Loucy (cell line): ENCODE results near the gene BOLA3.

ENCODE experiments used
- H2AFZ ChIP-seq: fragments of 200-600 bp; sonication (generic); 2 replicates; pipeline ENCODE4 v1.6.0; 2016; ENCODE audit warnings: antibody characterized with exemption, mild to moderate bottlenecking, low read length, moderate library complexity
- H3F3A ChIP-seq: fragments of 200-600 bp; 2 replicates; pipeline ENCODE4 v1.6.0; 2016; ENCODE audit warnings: antibody characterized with exemption, low read depth, mild to moderate bottlenecking
- H3K27me3 ChIP-seq: fragments of 200-600 bp; sonication (generic); 2 replicates; pipeline ENCODE4 v1.6.1; 2014; ENCODE audit warnings: low read length, mild to moderate bottlenecking; ENCODE audit not compliant: insufficient read depth, poor library complexity, severe bottlenecking
- H3K36me3 ChIP-seq: fragments of 200-600 bp; sonication (generic); 2 replicates; pipeline ENCODE4 v1.6.1; 2016; ENCODE audit warnings: low read length; ENCODE audit not compliant: insufficient read depth
- H3K4me1 ChIP-seq: fragments of 200-600 bp; sonication (generic); 2 replicates; pipeline ENCODE4 v1.5.1; 2014; ENCODE audit warnings: low read length, mild to moderate bottlenecking; ENCODE audit not compliant: insufficient read depth, poor library complexity, severe bottlenecking
- H3K4me2 ChIP-seq: fragments of 200-600 bp; sonication (generic); 2 replicates; pipeline ENCODE4 v1.6.0; 2014; ENCODE audit warnings: antibody characterized with exemption, low read length, low read depth, mild to moderate bottlenecking; ENCODE audit not compliant: poor library complexity, severe bottlenecking
- H3K4me3 ChIP-seq: fragments of 200-600 bp; sonication (generic); 2 replicates; pipeline ENCODE4 v1.5.1; 2014; ENCODE audit warnings: low read length, mild to moderate bottlenecking, mixed read lengths; ENCODE audit not compliant: poor library complexity, severe bottlenecking
- H3K79me2 ChIP-seq: fragments of 200-600 bp; sonication (generic); 2 replicates; pipeline ENCODE4 v1.6.1; 2014; ENCODE audit warnings: low read length; ENCODE audit not compliant: insufficient read depth
- H3K9ac ChIP-seq: fragments of 200-600 bp; sonication (generic); 2 replicates; pipeline ENCODE4 v1.6.0; 2014; ENCODE audit warnings: mild to moderate bottlenecking, low read depth, low read length, moderate library complexity; ENCODE audit not compliant: poor library complexity, severe bottlenecking
- H3K9me2 ChIP-seq: fragments of 200-600 bp; sonication (generic); replicated peaks from 2 replicates; pipeline ENCODE4 v1.6.1; 2016; ENCODE audit warnings: low read depth, low read length, mixed read lengths
- H3K9me3 ChIP-seq: fragments of 200-600 bp; sonication (generic); 2 replicates; pipeline ENCODE4 v1.6.1; 2014; ENCODE audit warnings: mild to moderate bottlenecking, antibody characterized with exemption, low read length, low read depth; ENCODE audit not compliant: insufficient read depth
- H4K20me1 ChIP-seq: fragments of 200-600 bp; sonication (generic); 2 replicates; pipeline ENCODE4 v1.6.0; 2014; ENCODE audit warnings: antibody characterized with exemption, low read length, mild to moderate bottlenecking; ENCODE audit not compliant: insufficient read depth, poor library complexity, severe bottlenecking
- EZH2phosphoT487 ChIP-seq: fragments of 200-600 bp; IDR thresholded peaks from 2 replicates; pipeline ENCODE4 v1.6.1; 2018; ENCODE audit warnings: antibody characterized with exemption, mild to moderate bottlenecking, moderate library complexity, borderline replicate concordance
- TF ChIP-seq, protein P1 (sequence below): fragments of 200-600 bp; sonication (generic); conservative IDR thresholded peaks from 2 replicates; pipeline ENCODE4 v1.5.1; 2014; ENCODE audit warnings: mild to moderate bottlenecking, antibody characterized with exemption, low read length

The BOLA3 gene

DNA sequence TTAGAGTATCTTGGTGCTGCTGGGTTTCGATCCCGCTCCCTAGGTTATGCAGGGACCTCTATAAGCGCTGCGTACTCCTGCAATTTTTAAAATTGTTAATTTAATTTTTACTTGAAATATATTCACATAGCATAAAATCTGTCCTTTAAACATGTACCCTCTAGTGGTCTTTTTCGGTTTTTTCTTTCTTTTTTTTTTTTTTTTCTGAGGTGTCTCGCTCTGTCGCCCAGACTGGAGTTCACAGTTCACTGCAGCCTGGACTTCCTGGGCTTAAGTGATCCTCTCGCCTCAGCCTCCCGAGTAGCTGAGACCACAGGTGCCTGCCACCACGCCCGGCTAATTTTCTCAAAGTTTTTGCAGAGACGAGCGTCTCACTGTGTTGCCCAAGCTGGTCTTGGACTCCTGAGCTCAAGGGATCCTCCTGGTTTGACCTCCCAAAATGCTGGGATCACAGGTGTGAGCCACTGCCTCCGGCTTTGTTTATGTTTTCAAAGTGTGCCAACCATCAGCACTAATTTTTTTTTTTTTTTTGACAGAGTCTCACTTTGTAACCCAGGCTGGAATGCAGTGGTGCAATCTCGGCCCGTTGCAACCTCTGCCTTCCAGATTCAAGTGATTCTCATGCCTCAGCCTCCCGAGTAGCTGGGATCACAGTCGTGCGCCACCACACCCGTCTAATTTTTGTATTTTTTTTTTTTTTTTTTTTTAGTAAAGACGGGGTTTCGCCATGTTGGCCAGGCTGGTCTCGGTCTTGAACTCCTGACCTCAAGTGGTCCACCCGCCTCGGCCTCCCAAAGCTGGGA, 31.6 kb upstream of the BOLA3 start:
- Histone ChIP-seq H3K79me2 (peaks cover 43% of the 10 kb centered on the region), H3K4me3 (peak overlapping the region; percentile 92), H4K20me1 (peaks cover 37% of the 10 kb centered on the region), H3K4me1 (peaks cover 27% of the 10 kb centered on the region), H3K9me3 (0 out of 2 replicates have a peak, but pooled peaks cover 6% of the 10 kb centered on the region), H3K9me2 (no peaks in the 10 kb centered on the region), H2AFZ (peak overlapping the region; percentile 28; the same call in 1 of the 2 replicates), H3K4me2 (peak overlapping the region; percentile 74), H3F3A (no peaks in the 10 kb centered on the region), H3K27me3 (no peaks in the 10 kb centered on the region), H3K9ac (peak overlapping the region; percentile 89), H3K36me3 (no peaks in the 10 kb centered on the region)
- TF ChIP-seq EZH2phosphoT487, result no peak
- TF ChIP-seq, protein P1, sequence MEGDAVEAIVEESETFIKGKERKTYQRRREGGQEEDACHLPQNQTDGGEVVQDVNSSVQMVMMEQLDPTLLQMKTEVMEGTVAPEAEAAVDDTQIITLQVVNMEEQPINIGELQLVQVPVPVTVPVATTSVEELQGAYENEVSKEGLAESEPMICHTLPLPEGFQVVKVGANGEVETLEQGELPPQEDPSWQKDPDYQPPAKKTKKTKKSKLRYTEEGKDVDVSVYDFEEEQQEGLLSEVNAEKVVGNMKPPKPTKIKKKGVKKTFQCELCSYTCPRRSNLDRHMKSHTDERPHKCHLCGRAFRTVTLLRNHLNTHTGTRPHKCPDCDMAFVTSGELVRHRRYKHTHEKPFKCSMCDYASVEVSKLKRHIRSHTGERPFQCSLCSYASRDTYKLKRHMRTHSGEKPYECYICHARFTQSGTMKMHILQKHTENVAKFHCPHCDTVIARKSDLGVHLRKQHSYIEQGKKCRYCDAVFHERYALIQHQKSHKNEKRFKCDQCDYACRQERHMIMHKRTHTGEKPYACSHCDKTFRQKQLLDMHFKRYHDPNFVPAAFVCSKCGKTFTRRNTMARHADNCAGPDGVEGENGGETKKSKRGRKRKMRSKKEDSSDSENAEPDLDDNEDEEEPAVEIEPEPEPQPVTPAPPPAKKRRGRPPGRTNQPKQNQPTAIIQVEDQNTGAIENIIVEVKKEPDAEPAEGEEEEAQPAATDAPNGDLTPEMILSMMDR, result peak; percentile 54

DNA sequence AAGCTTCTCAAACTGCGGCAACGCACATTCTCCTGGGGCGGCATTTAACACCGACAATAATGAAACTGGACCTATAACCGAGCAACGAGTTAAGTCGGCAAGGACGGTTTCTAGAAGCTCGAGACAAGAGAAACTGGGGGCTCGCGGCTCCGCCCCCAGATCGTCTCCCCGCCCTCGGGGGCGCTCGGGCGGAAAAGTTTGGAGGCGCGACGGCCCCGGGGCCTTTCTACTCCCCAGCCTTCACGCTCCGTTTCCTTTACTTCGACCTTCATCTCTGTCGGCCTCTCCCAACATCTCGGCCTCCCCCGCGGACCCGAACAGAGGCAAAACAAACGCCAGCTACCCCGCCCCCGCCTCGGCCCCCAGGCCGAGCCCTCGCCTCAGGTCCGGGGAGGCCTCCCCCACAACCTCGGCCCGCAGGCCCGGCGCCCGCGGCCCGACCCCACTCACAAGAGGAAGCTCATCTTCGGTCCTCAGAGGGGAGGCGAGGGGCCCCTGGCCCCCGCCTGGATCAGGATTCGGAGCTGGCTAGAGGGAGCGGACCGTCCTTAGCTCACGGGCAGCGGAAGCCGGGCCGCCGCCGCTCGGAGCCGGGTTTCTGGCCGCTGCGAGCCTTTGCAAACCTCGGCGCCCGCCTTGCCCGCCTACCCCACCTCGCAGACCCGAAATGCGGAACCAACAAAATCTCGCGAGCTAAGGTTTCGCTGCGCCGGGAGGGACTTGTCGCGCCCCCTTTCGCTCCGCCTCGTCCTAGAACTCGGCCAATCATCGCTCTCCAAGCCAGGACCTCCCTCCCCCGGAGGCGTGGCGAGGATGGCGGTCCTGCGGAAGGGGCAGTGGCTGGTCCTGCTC, 30.7 kb upstream of the BOLA3 start, which contains the start of gene MOB1A:
Gene MOB1A, minus strand, starts transcription at position 669 of the 852 bp plus-strand sequence. Its CDS starts 205 bp downstream, at position 464.
- Histone ChIP-seq H3K9ac (peak within 1 kb of the TSS; percentile 89), H4K20me1 (peaks cover 43% of the 10 kb centered on the region), H3F3A (no peaks in the 10 kb centered on the region), H3K36me3 (no peaks in the 10 kb centered on the region), H3K9me3 (0 out of 2 replicates have a peak, but pooled peaks cover 6% of the 10 kb centered on the region), H3K27me3 (no peaks in the 10 kb centered on the region), H2AFZ (peak within 1 kb of the TSS; percentile 71; the same call in 1 of the 2 replicates), H3K4me2 (peak within 1 kb of the TSS; percentile 92), H3K4me3 (peak within 1 kb of the TSS; percentile 92), H3K4me1 (peaks cover 27% of the 10 kb centered on the region), H3K9me2 (no peaks in the 10 kb centered on the region), H3K79me2 (peaks cover 51% of the 10 kb centered on the region)
- TF ChIP-seq, protein P1, result no peak

DNA sequence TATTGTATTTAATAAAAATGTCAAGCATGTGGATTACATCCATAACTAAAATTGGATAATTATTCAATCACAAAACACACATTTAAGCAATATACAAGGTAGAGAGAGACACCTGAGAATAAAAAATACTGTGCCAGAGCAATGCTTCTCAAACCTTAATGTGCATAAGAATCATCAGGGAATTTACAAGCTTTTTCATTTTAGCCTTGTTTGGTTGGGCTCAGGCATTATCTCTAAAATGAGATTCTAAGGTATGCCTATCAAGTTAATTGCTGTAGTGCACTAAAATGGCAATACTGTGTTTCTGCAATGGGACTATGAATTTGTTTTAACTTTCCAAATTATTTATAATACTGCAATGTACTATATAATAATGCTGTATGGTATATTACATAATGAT, 30.0 kb upstream of the BOLA3 start:
- H3K9ac ChIP-seq, result peak overlapping the region; percentile 89
- H3K4me2 ChIP-seq, result peak overlapping the region; percentile 92
- H3K4me3 ChIP-seq, result peak overlapping the region; percentile 92
- H3K9me3 ChIP-seq, result 0 out of 2 replicates have a peak, but pooled peaks cover 6% of the 10 kb centered on the region
- H3K36me3 ChIP-seq, result no peaks in the 10 kb centered on the region; the same call in 1 of the 2 replicates
- peak overlapping the region; percentile 71; the same call in 1 of the 2 replicates for H2AFZ ChIP-seq
- peaks cover 27% of the 10 kb centered on the region for H3K4me1 ChIP-seq
- H3K79me2 ChIP-seq, result peaks cover 59% of the 10 kb centered on the region
- H3K27me3 ChIP-seq, result no peaks in the 10 kb centered on the region
- TF ChIP-seq EZH2phosphoT487, result no peak
- TF ChIP-seq, protein P1, result no peak
- H3F3A ChIP-seq, result no peaks in the 10 kb centered on the region
- no peaks in the 10 kb centered on the region for H3K9me2 ChIP-seq
- peaks cover 48% of the 10 kb centered on the region for H4K20me1 ChIP-seq
